GM21529 (cell line): ENCODE data around the gene SFRP4.
"Not testable (repeated sequence)": the region's sequence is repeated elsewhere in the genome, so short reads cannot be mapped to it uniquely, and the experiment has no call there.

Experiments
- ATAC-seq: cut with Tn5 transposase; IDR thresholded peaks from one replicate; pipeline ENCODE4 v1.9.1; 2021; ENCODE audit not compliant: unreplicated experiment

The SFRP4 gene

DNA sequence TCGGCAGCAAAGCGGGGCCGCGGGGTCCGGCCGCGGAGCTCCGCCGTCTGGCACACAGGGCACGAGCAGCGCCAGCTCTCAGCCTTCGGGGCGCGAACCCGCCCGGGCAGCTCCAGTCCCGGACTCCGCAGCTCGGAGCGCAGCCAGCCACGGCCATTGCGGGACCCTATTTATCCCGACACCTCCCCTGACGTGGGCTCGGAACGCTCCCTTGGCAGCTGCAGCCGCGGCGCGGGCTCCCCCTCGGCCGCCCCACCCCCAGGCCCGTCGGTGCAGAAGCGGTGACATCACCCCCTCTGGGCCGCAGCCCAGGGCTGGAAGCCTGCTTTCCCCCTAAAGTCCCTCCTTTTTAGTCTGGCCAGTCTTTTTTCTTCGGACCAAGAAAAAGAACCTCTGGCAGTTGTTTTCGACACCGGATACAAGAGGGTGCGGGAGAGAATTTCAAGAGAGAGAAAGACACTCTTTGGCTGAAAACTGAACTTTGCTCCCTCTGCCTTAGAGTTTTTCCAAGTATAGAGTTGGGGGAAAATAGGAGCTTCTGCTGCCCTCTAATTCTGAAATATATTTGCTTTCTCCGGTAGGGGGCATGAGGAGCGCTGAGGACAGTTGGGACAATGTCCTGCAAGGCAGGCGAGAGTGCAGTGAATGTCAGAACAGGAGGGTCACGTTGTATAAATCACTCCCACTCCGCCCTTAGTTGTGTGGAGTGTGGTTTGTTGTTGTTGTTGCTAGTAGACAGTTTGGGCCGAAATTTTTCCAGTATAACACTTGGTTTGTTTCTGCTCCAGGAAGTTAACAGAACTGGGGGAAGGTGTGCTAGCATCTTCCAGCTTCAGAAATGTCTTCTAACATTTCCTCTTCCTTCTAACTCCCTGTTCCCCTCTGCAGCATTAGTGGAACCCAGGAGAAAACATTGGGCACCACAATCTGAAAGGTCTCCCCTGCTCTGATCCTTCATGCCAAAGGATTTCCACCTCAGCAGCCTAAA lies at the start of gene SFRP4:
TSS of gene SFRP4 (minus strand) at position 145 of the 988 bp plus-strand sequence. CDS start 280 bp downstream, outside the sequence.
- peak; percentile 50 for ATAC-seq

DNA sequence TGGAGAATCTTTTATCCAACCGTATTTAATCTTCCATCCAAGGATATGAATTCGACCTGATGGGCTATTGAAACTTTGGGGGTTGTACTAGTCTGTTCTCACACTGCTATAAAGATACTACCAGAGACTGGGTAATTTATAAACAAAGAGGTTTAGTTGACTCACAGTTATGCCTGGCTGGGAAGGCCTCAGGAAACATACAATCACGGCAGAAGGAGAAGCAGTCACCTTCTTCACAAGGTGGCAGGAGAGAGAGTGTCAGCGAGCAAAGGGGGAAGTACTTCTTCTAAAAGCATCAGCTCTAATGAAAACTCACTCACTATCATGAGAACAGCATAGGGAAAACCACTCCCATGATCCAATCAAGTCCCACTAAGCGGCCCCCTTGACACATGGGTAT lies 47.6 kb upstream of the SFRP4 start:
- no peak for ATAC-seq

DNA sequence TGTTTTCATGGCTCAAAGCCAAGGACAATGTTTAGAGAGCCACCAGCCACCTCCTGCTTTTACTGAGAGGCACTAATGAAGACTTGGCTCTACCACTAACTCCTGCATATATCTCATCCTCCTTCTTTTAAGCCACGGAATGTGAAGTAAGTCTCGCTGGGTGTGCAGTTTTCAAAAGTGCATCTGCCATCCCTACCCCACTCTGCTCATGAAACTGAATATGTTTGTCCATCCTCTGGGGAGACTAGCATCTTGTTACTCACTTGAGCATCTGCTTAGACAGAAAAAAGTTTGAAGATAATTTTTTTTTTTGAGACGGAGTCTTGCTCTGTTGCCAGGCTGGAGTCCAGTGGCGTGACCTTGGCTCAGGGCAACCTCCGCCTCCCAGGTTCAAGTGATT lies 44.6 kb upstream of the SFRP4 start:
- no peak for ATAC-seq

DNA sequence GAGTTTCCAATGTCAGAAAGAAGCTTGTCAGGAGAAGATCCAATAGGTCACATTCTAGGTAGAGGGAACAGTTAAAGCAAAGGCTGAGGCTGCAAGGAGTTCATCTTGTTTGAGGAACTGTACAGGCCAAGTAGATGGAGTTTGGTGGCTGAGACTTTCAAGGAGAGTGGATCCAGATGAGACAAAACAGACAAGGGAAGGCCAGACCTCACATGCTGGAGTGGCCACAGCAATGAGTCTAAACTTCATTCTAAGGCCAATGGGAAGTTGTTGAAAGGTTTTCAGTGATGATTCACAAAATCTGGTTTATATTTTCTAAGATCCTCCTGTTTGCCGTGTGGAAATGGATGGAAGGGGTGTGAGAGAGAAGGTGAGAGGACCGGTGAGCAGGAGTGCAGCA lies 43.9 kb upstream of the SFRP4 start:
- no peak for ATAC-seq

DNA sequence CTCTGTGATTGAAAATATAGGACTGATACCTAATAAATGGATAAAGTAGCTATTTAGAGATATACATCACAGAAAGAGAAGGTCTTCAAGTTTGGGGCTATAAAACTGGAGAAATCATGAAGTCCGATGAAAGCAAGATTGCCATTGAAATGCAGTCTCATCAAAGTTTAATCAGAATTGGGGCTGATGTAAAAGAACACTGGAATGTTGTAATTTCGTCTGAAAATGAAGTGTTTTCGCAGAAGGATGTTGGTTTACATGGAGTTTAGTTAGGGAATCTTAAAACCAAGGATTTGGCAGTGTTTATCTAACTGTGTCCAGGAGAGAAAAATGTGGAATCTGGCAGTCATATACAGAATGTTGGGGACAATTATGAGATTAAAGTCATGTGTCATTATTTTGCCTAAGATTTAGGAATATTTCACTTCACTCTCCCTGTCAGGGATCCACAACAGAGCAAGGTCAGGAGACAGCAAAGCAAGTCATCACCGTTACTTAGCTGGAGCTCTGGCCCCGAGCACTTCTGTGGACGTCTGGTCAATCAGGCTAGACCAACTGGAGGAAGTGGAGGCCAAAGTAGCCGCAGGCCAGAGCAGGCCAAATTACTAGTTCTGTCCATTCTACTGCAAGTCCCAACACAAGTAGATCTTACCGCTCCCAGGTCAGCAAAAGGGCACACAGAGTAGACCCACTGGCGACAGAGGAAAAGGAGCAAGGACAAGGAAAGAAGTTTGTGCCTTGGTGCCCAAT lies 40.8 kb upstream of the SFRP4 start:
- no peak for ATAC-seq

DNA sequence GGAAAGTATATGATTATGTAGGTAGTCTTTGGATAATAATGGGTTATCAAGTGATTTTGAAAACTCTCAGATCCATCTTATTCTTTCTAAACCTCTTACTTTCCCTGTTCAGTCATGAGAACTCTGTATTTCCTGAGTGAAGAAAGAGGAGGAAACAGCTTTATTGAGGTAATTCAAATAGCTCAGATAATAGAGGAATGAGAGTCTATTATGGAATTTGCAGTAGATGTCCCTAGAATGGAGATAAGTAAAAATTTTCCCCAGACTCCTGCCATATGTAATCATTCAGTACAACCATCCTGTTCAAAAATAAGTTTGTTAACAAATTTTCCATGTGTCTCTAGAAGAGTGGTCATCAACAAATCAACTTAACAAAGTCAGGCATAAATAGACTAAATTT lies 40.2 kb upstream of the SFRP4 start:
- no peak for ATAC-seq

DNA sequence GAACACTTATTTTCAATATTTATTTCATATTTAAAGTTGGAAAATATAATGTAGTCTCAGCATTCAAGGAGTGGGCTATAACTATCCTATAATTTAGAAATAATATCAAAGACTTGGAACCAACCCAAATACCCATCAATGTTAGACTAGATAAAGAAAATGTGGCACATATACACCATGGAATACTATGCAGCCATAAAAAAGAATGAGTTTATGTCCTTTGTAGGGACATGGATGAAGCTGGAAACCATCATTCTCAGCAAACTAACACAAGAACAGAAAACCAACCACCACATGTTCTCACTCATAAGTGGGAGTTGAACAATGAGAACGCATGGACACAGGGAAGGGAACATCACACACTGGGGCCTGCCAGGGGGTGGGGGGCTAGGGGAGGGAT lies 37.6 kb upstream of the SFRP4 start:
- ATAC-seq = not testable (repeated sequence)

DNA sequence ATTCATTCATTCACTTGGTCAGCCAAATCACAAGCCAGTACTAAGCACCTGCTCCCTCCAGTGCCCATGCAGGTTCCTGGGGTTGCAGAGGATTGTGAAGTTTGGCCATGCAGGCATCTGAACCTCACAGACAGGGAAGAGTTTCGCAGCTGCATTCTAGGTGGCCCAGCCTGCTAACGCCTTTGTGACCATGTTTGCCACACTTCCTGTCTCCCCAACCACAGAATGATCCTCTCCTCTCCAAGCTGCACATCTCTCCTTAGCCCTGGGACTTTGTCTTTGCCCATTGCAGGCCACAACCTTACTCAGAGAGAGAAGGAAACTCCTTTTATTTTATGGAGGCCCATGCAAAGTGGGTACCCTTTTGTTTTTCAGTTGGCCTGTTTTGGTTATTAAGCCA lies 35.6 kb upstream of the SFRP4 start:
- ATAC-seq = no peak

DNA sequence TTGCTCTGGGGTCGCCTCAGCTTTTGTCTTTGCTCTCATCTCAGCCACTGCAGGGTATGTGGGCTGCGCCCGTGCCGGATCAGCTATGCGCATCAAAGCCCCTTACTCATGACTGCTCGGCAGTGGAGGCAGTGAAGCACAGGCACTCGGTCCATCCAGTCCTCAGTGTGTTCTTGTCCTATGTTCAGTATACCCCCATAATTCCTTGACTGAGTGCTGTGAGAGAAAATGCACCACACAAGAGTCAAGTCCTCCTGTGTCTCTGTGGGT lies 31.3 kb upstream of the SFRP4 start:
- ATAC-seq = no peak

DNA sequence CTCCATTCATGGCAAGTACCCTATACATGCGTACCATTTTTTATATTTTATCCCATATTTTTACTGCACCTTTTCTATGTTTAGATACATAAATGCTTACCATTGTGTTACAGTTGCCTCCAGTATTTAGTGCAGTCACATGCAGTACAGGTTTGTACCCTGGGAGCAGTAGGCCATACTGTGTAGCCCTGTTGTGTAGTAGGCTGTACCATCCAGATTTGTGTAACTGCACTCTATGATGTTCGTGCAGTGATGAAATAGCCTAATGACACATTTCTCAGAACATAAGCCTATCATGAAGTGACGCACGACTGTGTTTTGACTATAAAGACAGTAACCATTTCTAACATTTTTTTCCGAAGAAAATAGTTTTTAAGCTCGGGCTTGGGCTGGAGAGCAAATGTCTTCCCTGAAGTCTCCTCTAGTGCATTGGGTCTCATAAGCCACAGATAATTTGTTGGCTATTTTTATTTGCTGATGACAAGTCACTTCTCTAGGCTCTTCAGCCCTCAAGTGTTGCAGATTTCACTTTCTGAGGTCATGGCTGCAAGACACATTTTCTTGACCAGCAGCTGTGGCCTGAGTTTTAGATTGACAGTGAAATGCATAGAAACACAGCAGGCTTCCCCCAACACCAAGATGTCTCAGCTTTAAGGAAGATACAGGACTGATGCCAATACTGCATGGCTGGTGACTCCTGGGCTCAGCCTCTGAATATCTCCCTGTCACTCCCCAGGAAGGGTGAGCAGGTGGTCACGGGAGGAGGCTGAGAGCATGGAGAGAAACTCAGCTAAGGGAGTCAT lies 30.7 kb upstream of the SFRP4 start:
- ATAC-seq = no peak

DNA sequence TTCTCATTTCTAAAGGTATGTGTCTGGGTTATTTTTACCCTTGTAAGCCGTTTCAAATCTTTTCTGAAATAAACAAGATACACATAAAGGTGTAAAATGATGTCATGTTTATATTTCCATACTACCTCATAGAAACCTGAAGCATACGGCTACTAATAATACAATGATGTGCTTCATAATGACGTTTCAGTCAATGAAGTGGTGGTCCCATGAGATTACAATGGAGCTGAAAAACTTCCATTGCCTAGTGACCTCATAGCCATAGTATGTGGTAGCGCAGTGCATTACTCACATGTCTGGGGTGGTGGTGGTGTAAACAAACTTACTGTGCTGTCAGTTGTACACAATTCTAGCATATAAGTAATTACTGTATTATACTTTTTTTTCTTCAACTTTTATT lies 28.7 kb upstream of the SFRP4 start:
- ATAC-seq = no peak

DNA sequence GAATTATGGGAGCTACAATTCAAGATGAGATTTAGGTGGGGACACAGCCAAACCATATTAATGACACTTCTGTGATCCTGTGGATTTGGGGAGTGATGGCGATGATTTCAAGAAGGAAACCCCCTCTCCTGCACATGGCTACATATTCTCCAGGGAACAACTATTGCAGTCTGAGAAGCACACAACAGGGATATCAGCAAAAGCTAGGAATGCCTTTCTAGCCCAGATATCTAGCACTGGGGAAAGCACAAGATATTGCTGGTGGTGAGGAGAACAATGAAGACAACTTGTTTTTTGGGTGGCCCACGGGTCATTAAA lies 28.1 kb upstream of the SFRP4 start:
- ATAC-seq = no peak

DNA sequence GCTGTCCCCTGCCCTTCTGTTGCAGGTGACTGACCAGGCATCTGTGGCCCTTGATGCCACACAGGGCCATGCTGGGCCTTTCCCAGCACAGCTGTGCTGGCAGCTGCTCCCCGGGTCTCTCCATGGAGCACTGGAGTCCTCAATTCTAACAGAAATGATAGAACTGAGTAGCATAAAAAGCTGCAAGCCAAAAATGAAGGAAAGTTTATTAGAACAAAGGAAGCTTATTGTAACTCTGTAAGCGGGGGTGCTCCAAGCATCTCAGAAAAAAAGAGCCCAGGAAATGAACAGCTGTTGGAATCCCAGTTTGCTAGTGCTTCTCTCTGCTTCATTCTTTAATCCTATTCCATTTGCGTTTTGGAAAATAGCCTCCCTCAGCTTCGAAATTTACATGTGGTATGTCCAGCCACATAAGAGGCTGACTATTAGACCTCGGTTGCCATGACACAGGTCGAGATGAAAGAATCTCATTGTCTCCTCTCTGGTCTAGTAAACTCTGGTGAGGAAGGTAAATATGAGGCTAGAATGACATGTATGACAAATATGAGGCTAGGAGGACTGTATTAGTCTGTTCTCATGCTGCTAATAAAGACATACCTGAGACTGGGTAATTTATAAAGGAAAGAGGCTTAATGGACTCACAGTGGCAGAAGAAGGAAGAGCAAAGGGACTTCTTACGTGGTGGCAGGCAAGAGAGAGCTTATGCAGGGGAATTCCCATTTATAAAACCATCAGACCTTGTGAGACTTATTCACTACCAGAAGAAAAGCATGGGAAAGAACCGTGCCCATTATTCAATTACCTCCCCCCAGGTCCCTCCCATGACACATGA lies 27.5 kb upstream of the SFRP4 start:
- ATAC-seq = peak; percentile 47

DNA sequence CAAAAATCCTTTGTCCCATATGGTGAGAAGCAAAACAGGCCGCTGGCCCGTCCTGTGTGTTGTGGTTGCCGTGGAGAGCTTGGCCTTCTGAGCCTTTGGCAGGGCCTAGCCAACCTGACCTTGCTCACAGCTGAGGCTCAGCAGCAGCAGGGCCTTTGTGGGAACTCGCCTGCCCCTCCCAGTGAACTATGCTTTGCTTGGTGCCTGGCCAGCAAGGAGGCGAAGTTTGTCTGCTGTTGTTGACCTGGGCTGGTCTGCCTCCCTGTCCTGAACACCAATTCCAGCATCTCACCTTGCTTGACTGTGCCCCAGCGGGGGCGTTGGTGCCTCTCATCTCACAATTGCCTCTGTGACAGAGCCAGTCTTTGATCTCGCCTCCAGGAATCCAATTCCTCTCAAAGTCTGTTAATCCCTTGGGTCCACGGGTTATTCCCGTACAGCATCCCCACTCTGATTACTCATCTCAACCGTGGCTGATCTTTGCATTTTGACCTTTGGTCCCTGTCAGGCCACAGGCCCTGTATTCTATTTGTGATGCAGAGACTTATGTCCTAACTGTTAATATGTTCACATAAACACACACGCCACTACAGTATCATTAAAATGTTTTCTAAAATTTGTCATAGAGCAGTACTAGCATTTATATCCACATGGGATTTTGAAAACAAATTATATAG lies 26.5 kb upstream of the SFRP4 start:
- ATAC-seq = no peak

DNA sequence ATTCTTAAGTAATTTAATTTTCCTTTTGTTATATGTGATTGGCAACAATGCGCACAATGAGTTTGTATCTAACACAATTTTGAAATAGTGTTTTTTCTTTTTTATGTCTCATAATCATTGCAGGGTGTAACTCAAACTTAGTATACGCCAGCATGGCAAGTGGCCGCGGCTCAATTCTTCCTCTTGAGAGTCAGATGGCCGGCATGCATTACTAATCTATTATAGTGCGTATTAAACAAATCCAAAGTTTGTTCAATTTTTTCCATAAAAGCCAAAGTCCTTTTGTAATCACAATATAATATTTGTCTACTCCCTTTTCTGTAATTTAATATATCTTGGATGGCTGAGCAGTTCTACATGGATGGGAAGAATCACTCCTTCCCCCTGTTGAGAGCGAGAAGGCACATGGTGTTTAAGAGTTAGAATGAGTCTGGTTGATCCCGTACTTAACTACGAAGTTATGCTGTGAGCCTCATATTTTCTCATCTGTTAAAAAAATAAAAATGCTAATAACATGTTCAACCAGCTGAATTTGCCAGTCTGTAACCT lies 16.5 kb upstream of the SFRP4 start:
- ATAC-seq = no peak

DNA sequence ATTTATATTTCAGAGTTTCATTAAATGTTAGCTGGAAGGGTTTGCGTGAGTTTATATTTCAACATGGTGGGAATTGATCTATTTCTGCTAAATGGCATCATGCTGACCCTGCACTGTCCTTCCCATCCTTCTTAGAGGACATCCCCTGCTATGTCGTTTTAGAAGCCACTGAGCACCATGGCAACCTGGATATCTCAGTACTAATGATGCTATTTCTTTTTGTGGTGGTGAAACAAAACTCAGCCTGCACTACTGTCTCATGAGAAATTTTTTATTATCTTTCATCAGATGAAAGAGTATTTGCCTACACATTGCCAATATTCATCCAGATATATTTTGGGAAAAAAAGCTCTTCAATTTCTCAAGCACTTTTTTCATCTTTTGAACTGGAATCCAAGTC lies 15.9 kb upstream of the SFRP4 start:
- no peak for ATAC-seq

DNA sequence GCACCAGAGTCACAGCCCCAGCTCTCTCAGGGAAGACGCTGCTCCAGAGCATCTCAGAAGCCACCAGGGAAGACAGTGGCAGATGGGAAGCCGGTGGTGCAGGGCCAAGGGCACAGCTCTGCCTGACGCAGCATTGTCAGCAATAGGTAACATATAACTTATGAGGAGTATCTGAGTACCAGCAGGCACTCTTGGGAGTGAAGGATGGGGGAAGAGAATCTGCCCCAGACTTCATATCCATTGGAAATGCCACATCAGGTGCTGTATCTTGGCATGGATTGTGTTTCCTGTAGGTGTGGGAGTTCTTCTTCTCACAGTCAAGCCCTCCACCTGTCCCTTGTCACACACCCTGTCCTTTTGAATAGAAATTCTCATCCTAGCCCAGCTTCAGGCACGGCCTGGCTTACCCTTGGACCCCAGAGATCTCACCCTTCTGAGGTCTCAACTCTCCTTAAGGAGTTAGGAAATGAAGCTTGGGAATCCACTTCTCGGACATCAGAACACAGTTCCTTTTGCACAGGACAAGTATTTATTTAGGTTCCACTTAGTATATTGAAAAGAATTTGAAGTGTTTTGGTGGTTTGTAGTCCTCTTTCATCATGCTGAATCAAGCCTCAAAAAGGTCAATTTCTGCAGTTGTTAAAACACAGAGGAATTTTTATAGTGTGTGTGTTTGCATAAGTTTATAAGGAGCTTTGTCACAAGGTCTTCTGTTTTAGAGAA lies 13.8 kb upstream of the SFRP4 start:
- ATAC-seq = no peak

DNA sequence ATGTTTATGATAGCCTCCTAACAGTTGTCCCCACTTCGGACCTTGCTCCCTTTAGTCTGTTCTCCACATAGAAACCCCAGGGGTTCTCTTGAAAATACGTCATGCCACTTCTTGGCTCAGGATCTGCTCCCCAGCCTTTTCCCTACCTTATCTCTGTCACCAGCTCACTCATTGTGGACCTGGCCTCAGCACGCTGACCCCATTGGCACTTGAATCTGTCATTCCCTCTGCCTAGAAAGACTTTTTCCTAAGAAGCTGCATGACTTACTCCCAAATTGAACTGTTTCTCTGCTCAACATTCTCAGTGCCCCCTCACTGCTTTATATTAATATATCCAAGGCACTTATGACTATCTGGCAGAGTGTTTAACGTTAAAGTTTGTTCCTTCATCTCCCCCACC lies 12.3 kb upstream of the SFRP4 start:
- no peak for ATAC-seq

DNA sequence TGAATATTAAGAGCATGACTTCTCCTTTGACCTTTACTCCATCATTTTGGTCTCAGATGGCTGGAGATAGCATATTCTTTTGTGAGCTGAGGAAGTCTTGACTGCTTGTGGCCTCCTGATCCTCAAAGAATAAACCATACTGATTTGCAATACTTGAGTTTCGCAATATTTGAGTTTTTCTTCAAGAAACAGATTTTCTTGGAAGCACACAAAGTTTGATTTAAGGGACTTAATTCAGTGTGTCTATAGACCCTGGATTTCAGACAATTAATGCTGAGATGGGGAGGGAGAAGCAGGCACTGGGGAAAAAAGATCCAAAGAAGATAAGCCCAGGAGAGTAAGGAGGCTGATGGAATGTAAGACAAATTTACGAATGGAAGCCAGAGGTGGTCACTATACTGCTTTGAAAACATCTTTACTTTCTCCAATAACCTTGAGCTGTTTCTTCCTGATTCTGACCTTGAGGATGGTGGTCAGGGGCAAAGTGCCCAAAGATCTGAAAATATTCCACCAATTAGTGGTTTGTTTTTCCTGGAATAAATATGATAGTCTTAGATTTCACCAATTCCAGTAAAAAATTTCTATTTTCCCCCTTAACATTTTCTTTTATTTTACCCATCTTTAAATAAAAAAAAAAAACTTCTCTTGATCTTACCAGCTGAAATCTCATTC lies 11.3 kb upstream of the SFRP4 start:
- ATAC-seq = no peak
